HCT116 (cell line): ENCODE measurements around the gene ARFRP1. TPM values are rescaled to one million over a fixed set of nuclear protein-coding genes. Genes with fewer than 3 reads are reported as not detected.

Experiments
- ATAC-seq: fragments of 200-7000 bp; cut with Tn5 transposase; 2 replicates; pipeline ENCODE4 v1.9.1; 2020; ENCODE audit warnings: mild to moderate bottlenecking, moderate library complexity
- BruUV-seq: library from RNA; stranded (reverse); fragments of 400-500 nt; replicated peaks from 2 replicates; lab custom pipeline; 2021; lab: Mats Ljungman, UMichigan
- CTCF ChIA-PET: fragments of 300-600 bp; sonication (Branson Sonifier 250); formaldehyde crosslinking; loops from one replicate; lab custom pipeline; 2021; ENCODE audit warnings: antibody characterized with exemption; lab: Charles Lee
- POLR2A ChIA-PET: fragments of 300-600, 350-600 bp; sonication (Branson Sonifier 250); formaldehyde crosslinking; loops from one replicate; lab custom pipeline; 2021; ENCODE audit warnings: antibody characterized with exemption; lab: Charles Lee
- RAD21 ChIA-PET, 2 experiments: fragments of 300-600 bp; sonication (Branson Sonifier 250); formaldehyde crosslinking; loops; one replicate each; lab custom pipeline; 2023; ENCODE audit warnings: low total read pairs in 2 of 2; ENCODE audit not compliant: uncharacterized antibody in 2 of 2, unreplicated experiment in 2 of 2, low non-redundant PET in 1 of 2; lab: Charles Lee
- DNase-seq: peaks from one replicate; pipeline ENCODE4 v3.0.0-alpha.2; 2010; ENCODE audit warnings: low read depth, low spot score
- H2AFZ ChIP-seq: fragments of 200-600 bp; shearing (Covaris generic), sonication (generic); 2 replicates; pipeline ENCODE4 v1.6.1; 2017; ENCODE audit warnings: low read depth, mixed run types, mixed read lengths, antibody characterized with exemption, low read length; ENCODE audit not compliant: poor library complexity, severe bottlenecking
- H3K27ac ChIP-seq: 2 replicates; pipeline ENCODE4 v1.5.1; 2012; ENCODE audit warnings: low read depth, low read length
- H3K27me3 ChIP-seq: fragments of 200-600 bp; sonication (generic); 2 replicates; pipeline ENCODE4 v1.6.1; 2016; ENCODE audit warnings: mixed run types, low read length, mixed read lengths; ENCODE audit not compliant: insufficient read depth
- H3K36me3 ChIP-seq, 2 experiments: fragments of 200-500 bp in 1 of 2; fragments of 200-600 bp in 1 of 2; sonication (Bioruptor generic) in 1 of 2; sonication (generic) in 1 of 2; 2 replicates each; pipeline versions ENCODE4 v1.5.1 to v1.6.1; 2014 to 2016; ENCODE audit warnings: low read length in 2 of 2, inconsistent platforms in 1 of 2, mixed read lengths in 1 of 2, mixed run types in 1 of 2; ENCODE audit not compliant: insufficient read depth in 2 of 2, control insufficient read depth in 1 of 2
- H3K4me1 ChIP-seq, 2 experiments: fragments of 200-600 bp in 1 of 2; sonication (generic) in 1 of 2; 2 replicates each; pipeline versions ENCODE4 v1.5.1 to v1.6.1; 2012 to 2017; ENCODE audit warnings: low read length in 2 of 2, inconsistent platforms in 1 of 2, mild to moderate bottlenecking in 1 of 2, mixed read lengths in 1 of 2, mixed run types in 1 of 2, moderate library complexity in 1 of 2; ENCODE audit not compliant: insufficient read depth in 2 of 2, control insufficient read depth in 1 of 2
- H3K4me2 ChIP-seq: fragments of 200-600 bp; sonication (generic); 2 replicates; pipeline ENCODE4 v1.6.1; 2017; ENCODE audit warnings: mixed run types, low read length, mixed read lengths
- H3K4me3 ChIP-seq, 2 experiments: fragments of 200-600 bp in 1 of 2; sonication (generic) in 1 of 2; replicated peaks in 1 of 2; 2 replicates each; pipeline ENCODE4 v1.5.1; 2011 to 2016; ENCODE audit warnings: low read length in 2 of 2, control low read depth in 1 of 2, low read depth in 1 of 2, mild to moderate bottlenecking in 1 of 2, mixed read lengths in 1 of 2, mixed run types in 1 of 2
- H3K79me2 ChIP-seq: fragments of 200-600 bp; sonication (generic); 2 replicates; pipeline ENCODE4 v1.6.1; 2017; ENCODE audit warnings: mild to moderate bottlenecking, mixed run types, low read length, moderate library complexity, mixed read lengths; ENCODE audit not compliant: insufficient read depth
- H3K9ac ChIP-seq: fragments of 200-600 bp; sonication (generic); 2 replicates; pipeline ENCODE4 v1.6.1; 2016; ENCODE audit warnings: low read length, mixed read lengths
- H3K9me2 ChIP-seq: fragments of 200-600 bp; sonication (generic), shearing (Covaris generic); 2 replicates; pipeline ENCODE4 v1.6.1; 2017; ENCODE audit warnings: mixed run types, mild to moderate bottlenecking, moderate library complexity; ENCODE audit not compliant: insufficient read depth
- H3K9me3 ChIP-seq, 2 experiments: fragments of 200-500 bp in 1 of 2; fragments of 200-600 bp in 1 of 2; sonication (Bioruptor generic) in 1 of 2; sonication (generic) in 1 of 2; 2 replicates each; pipeline ENCODE4 v1.6.1; 2014 to 2017; ENCODE audit warnings: low read length in 2 of 2, mixed read lengths in 2 of 2, inconsistent platforms in 1 of 2, low read depth in 1 of 2, mild to moderate bottlenecking in 1 of 2, mixed run types in 1 of 2, moderate library complexity in 1 of 2; ENCODE audit not compliant: control insufficient read depth in 1 of 2, insufficient read depth in 1 of 2
- H4K20me1 ChIP-seq: fragments of 200-600 bp; sonication (generic), shearing (Covaris generic); 2 replicates; pipeline ENCODE4 v1.6.1; 2017; ENCODE audit warnings: mixed run types, mild to moderate bottlenecking, moderate library complexity; ENCODE audit not compliant: insufficient read depth
- CBX3 ChIP-seq: IDR thresholded peaks from 2 replicates; pipeline ENCODE4 v1.6.1; 2012; ENCODE audit warnings: low read depth
- CEBPB ChIP-seq: IDR thresholded peaks from 2 replicates; pipeline ENCODE4 v1.6.1; 2012; ENCODE audit warnings: low read depth
- EZH2 ChIP-seq: fragments of 200-600 bp; sonication (generic); IDR thresholded peaks from 2 replicates; pipeline ENCODE4 v1.6.1; 2017; ENCODE audit warnings: antibody characterized with exemption, mixed run types
- FOSL1 ChIP-seq: IDR thresholded peaks from 2 replicates; pipeline ENCODE4 v1.6.1; 2012; ENCODE audit warnings: low read depth
- JUND ChIP-seq: IDR thresholded peaks from 2 replicates; pipeline ENCODE4 v1.6.1; 2012
- POLR2A ChIP-seq: IDR thresholded peaks from 2 replicates; pipeline ENCODE4 v1.7.0; 2011; ENCODE audit warnings: borderline replicate concordance; ENCODE audit not compliant: insufficient read depth, insufficient read length; ENCODE audit errors: extremely low read depth
- POLR2AphosphoS5 ChIP-seq: IDR thresholded peaks from 2 replicates; pipeline ENCODE4 v1.6.1; 2011; ENCODE audit warnings: mild to moderate bottlenecking, low read depth, low read length, moderate library complexity
- RAD21 ChIP-seq: IDR thresholded peaks from 2 replicates; pipeline ENCODE4 v1.6.1; 2012; ENCODE audit warnings: low read depth, mild to moderate bottlenecking
- SIN3A ChIP-seq: IDR thresholded peaks from 2 replicates; pipeline ENCODE4 v1.6.1; 2012; ENCODE audit warnings: low read depth
- SP1 ChIP-seq: IDR thresholded peaks from 2 replicates; pipeline ENCODE4 v1.6.1; 2012; ENCODE audit warnings: low read depth
- SRF ChIP-seq: IDR thresholded peaks from 2 replicates; pipeline ENCODE4 v1.6.1; 2012; ENCODE audit warnings: low read depth
- TCF7L2 ChIP-seq: IDR thresholded peaks from 2 replicates; pipeline ENCODE4 v1.7.0; 2011; ENCODE audit warnings: borderline replicate concordance, inconsistent platforms; ENCODE audit not compliant: insufficient read depth, insufficient read length; ENCODE audit errors: extremely low read depth
- YY1 ChIP-seq: IDR thresholded peaks from 2 replicates; pipeline ENCODE4 v1.6.1; 2011; ENCODE audit warnings: low read length, low read depth, moderate library complexity, mild to moderate bottlenecking; ENCODE audit not compliant: insufficient replicate concordance; ENCODE audit errors: extremely low read depth
- ZFX ChIP-seq: fragments of 450-650 bp; IDR thresholded peaks from 2 replicates; pipeline ENCODE4 v1.6.1; 2017
- ZNF274 ChIP-seq: fragments of 200-500 bp; sonication (Bioruptor generic); IDR thresholded peaks from 2 replicates; pipeline ENCODE4 v1.6.1; 2014; ENCODE audit warnings: mild to moderate bottlenecking, low read depth, low read length, inconsistent platforms
- intact Hi-C: fragments of 100-400 bp; cut with micrococcal nuclease; formaldehyde crosslinking; loops from 2 replicates; pipeline ENCODE4 v1.10.0; 2022
- total RNA-seq: library from RNA; stranded (reverse); gene quantifications from one replicate; pipeline ENCODE4 v1.2.1, GENCODE V29; 2021; ENCODE audit not compliant: unreplicated experiment
- TF ChIP-seq, protein P1 (sequence below): IDR thresholded peaks from 2 replicates; pipeline ENCODE4 v1.6.1; 2012
- TF ChIP-seq, protein P2 (sequence below): IDR thresholded peaks from 2 replicates; pipeline ENCODE4 v1.6.1; 2011; ENCODE audit warnings: mild to moderate bottlenecking, low read length, moderate library complexity; ENCODE audit not compliant: insufficient replicate concordance; ENCODE audit errors: extremely low read depth
- TF ChIP-seq, protein P3 (sequence below): IDR thresholded peaks from 2 replicates; pipeline ENCODE4 v1.6.1; 2012; ENCODE audit warnings: low read depth
- TF ChIP-seq, protein P4 (sequence below): IDR thresholded peaks from 2 replicates; pipeline ENCODE4 v1.6.1; 2012

ARFRP1 gene
- total RNA-seq, 1 experiment from 2014 or later = 53.7 TPM

GRCh38 chr20:63741676-63742380, 34.1 kb upstream of the ARFRP1 start:
- ATAC-seq = no peak
- DNase-seq = no peak
- ChIA-PET RAD21 (no interaction called here), CTCF (interaction anchor here (1.1 to 1.6 kb wide), 3 partner anchors 34 to 239 kb away, joined by 3 to 5 read pairs (median 4); partner anchors contain the start of genes ARFRP1, PRPF6, TPD52L2 and ZGPAT), POLR2A (interaction anchor here (1.6 to 1.7 kb wide), 2 partner anchors 34 to 124 kb away, joined by 6 to 12 read pairs; partner anchors contain the start of genes ARFRP1, TPD52L2 and ZGPAT)
- no TSS peak for BruUV-seq
- Histone ChIP-seq H3K27me3 (no peaks in the 10 kb centered on the region), H2AFZ (no peak overlapping the region), H3K79me2 (peaks cover 18% of the 10 kb centered on the region), H3K9me3 (no peaks in the 10 kb centered on the region), H3K27ac (peak overlapping the region; percentile 96), H3K9ac (peak overlapping the region; percentile 89), H4K20me1 (no peaks in the 10 kb centered on the region), H3K4me2 (peak overlapping the region; percentile 78), H3K4me1 (peaks cover 13 to 35% of the 10 kb centered on the region in 2 experiments; a peak in 3 of 4 replicates), H3K9me2 (no peaks in the 10 kb centered on the region), H3K4me3 (peak overlapping the region; percentile 76 to 85), H3K36me3 (peaks cover 3 to 23% of the 10 kb centered on the region in 2 experiments; a peak in 2 of 4 replicates)
- intact Hi-C loops = no loop called here
- TF ChIP-seq RAD21 (no peak), ZNF274 (no peak), SP1 (no peak), FOSL1 (no peak), EZH2 (no peak), ZFX (no peak), POLR2AphosphoS5 (no peak), TCF7L2 (no peak), CBX3 (no peak), SRF (no peak), JUND (no peak), SIN3A (no peak), POLR2A (no peak), CEBPB (no peak), YY1 (no peak)
- TF ChIP-seq, protein P1, sequence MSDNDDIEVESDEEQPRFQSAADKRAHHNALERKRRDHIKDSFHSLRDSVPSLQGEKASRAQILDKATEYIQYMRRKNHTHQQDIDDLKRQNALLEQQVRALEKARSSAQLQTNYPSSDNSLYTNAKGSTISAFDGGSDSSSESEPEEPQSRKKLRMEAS = no peak
- TF ChIP-seq, protein P2, sequence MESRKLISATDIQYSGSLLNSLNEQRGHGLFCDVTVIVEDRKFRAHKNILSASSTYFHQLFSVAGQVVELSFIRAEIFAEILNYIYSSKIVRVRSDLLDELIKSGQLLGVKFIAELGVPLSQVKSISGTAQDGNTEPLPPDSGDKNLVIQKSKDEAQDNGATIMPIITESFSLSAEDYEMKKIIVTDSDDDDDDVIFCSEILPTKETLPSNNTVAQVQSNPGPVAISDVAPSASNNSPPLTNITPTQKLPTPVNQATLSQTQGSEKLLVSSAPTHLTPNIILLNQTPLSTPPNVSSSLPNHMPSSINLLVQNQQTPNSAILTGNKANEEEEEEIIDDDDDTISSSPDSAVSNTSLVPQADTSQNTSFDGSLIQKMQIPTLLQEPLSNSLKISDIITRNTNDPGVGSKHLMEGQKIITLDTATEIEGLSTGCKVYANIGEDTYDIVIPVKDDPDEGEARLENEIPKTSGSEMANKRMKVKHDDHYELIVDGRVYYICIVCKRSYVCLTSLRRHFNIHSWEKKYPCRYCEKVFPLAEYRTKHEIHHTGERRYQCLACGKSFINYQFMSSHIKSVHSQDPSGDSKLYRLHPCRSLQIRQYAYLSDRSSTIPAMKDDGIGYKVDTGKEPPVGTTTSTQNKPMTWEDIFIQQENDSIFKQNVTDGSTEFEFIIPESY = no peak
- TF ChIP-seq, protein P3, sequence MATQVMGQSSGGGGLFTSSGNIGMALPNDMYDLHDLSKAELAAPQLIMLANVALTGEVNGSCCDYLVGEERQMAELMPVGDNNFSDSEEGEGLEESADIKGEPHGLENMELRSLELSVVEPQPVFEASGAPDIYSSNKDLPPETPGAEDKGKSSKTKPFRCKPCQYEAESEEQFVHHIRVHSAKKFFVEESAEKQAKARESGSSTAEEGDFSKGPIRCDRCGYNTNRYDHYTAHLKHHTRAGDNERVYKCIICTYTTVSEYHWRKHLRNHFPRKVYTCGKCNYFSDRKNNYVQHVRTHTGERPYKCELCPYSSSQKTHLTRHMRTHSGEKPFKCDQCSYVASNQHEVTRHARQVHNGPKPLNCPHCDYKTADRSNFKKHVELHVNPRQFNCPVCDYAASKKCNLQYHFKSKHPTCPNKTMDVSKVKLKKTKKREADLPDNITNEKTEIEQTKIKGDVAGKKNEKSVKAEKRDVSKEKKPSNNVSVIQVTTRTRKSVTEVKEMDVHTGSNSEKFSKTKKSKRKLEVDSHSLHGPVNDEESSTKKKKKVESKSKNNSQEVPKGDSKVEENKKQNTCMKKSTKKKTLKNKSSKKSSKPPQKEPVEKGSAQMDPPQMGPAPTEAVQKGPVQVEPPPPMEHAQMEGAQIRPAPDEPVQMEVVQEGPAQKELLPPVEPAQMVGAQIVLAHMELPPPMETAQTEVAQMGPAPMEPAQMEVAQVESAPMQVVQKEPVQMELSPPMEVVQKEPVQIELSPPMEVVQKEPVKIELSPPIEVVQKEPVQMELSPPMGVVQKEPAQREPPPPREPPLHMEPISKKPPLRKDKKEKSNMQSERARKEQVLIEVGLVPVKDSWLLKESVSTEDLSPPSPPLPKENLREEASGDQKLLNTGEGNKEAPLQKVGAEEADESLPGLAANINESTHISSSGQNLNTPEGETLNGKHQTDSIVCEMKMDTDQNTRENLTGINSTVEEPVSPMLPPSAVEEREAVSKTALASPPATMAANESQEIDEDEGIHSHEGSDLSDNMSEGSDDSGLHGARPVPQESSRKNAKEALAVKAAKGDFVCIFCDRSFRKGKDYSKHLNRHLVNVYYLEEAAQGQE = no peak
- TF ChIP-seq, protein P4, sequence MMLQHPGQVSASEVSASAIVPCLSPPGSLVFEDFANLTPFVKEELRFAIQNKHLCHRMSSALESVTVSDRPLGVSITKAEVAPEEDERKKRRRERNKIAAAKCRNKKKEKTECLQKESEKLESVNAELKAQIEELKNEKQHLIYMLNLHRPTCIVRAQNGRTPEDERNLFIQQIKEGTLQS = no peak
